DOHH2 (cell line): ENCODE measurements around the gene PPL.

Source experiments
- EZH2phosphoT487 ChIP-seq: fragments of 200-600 bp; sonication (generic); IDR thresholded peaks from 2 replicates; pipeline ENCODE4 v1.6.1; 2017; ENCODE audit warnings: borderline replicate concordance, mild to moderate bottlenecking, antibody characterized with exemption, low read length, moderate library complexity, mixed read lengths
- TF ChIP-seq, protein P1 (sequence below): fragments of 200-600 bp; sonication (generic); IDR thresholded peaks from one replicate; pipeline ENCODE4 v1.5.1; 2014; ENCODE audit warnings: antibody characterized with exemption, mild to moderate bottlenecking, low read depth, low read length; ENCODE audit not compliant: poor library complexity, severe bottlenecking

DNA sequence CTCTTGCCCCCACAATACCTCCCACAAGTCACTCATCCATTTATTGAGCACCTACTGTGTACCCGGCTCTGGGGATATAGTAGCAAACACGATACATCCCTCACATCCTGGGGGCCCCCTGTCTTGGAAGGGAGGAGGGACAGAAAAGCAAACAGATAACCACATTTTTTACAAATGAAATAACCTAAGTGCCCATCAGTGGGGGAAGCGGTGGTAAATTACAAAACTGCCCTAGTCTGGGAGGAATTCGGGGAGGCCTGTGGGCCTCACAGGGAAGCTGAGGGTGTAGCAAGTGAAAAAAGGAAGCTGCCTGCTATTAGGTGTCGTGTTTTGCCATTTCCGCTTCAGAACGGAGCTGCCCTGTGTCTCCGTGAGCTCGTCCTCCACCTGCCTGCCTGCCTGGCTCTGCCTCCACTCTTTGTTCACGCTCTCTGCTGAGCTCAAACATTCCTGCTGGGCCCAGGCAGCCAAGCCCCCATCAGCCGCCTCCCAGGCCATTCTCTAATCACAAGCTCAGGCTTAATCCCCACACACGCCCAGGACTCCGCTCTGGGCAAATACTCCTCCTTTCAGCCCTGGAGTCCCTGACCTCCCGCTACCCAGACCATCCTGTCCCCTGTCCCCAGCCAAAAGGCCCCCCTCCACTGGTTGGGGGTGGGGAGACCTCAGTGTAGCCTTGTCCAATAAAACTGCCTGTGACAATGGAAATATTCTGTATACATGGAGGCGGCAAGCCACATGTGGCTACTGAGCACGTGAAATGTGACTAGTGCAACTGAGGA lies 11.0 kb upstream of the PPL start:
- TF ChIP-seq, protein P1, sequence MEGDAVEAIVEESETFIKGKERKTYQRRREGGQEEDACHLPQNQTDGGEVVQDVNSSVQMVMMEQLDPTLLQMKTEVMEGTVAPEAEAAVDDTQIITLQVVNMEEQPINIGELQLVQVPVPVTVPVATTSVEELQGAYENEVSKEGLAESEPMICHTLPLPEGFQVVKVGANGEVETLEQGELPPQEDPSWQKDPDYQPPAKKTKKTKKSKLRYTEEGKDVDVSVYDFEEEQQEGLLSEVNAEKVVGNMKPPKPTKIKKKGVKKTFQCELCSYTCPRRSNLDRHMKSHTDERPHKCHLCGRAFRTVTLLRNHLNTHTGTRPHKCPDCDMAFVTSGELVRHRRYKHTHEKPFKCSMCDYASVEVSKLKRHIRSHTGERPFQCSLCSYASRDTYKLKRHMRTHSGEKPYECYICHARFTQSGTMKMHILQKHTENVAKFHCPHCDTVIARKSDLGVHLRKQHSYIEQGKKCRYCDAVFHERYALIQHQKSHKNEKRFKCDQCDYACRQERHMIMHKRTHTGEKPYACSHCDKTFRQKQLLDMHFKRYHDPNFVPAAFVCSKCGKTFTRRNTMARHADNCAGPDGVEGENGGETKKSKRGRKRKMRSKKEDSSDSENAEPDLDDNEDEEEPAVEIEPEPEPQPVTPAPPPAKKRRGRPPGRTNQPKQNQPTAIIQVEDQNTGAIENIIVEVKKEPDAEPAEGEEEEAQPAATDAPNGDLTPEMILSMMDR: no peak
- TF ChIP-seq EZH2phosphoT487: no peak
